Activated naive CD4-positive, alpha-beta T cell treated with anti-CD3 and anti-CD28 coated beads, Interleukin-2, amount 50 U/mL, for 16 hours (primary cell): Measurements from ENCODE around the gene RAB6B.

ENCODE experiments used
- DNase-seq: peaks from one replicate; pipeline ENCODE4 v3.0.0-alpha.2; 2020

The RAB6B gene

GRCh38 chr3:133894353-133895207 lies 1.1 kb downstream of the RAB6B start:
- no peak for DNase-seq

GRCh38 chr3:133893683-133894352 lies 1.9 kb downstream of the RAB6B start:
- no peak for DNase-seq

GRCh38 chr3:133892541-133893231 lies 3.0 kb downstream of the RAB6B start:
- no peak for DNase-seq

GRCh38 chr3:133891662-133892378 lies 3.9 kb downstream of the RAB6B start:
- DNase-seq: no peak

GRCh38 chr3:133890972-133891644 lies 4.6 kb downstream of the RAB6B start:
- DNase-seq: no peak

GRCh38 chr3:133890037-133890436 lies 5.6 kb downstream of the RAB6B start:
- no peak for DNase-seq

- no peak for DNase-seq
Measured at GRCh38 chr3:133888726-133889340, 6.8 kb downstream of the RAB6B start.

GRCh38 chr3:133887803-133888703 lies 7.6 kb downstream of the RAB6B start:
- no peak for DNase-seq

- DNase-seq: no peak
Measured at GRCh38 chr3:133887074-133887802, 8.4 kb downstream of the RAB6B start.

GRCh38 chr3:133886031-133886722 lies 9.5 kb downstream of the RAB6B start:
- no peak for DNase-seq

- no peak for DNase-seq
Measured at GRCh38 chr3:133884887-133885711, 10.6 kb downstream of the RAB6B start.

GRCh38 chr3:133884054-133884886 lies 11.4 kb downstream of the RAB6B start:
- DNase-seq: no peak

- no peak for DNase-seq
Measured at GRCh38 chr3:133883641-133884040, 12.0 kb downstream of the RAB6B start.

GRCh38 chr3:133882986-133883586 lies 12.6 kb downstream of the RAB6B start:
- DNase-seq: no peak

GRCh38 chr3:133881939-133882825 lies 13.5 kb downstream of the RAB6B start:
- no peak for DNase-seq

GRCh38 chr3:133881492-133881891 lies 14.2 kb downstream of the RAB6B start:
- no peak for DNase-seq
